ENCODE data around the gene DNM2. TPM values are rescaled to one million over a fixed set of nuclear protein-coding genes. Genes with fewer than 3 reads are reported as not detected.

The DNM2 gene
- total RNA-seq, 1 experiment from 2014 or later = 131 TPM

DNA sequence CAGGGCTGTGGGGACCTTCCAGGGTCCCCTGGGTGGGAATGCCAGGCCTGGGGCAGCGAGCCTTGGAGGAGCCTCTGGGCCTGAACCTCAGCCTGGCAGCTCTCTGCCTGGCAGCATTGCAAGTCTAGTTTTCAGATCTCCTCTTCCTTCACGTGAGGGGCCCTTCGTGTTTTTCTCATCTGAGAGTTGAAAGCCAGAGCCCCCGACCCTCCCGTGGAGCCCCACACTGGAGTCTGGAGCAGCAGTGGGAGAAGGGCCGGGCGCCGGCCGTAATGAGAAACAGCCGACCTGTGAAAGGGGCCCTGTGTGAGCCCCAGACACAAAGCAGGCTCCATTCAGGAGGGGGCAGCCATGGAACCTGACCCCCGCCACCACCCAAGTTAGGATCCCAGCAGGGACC, 98.8 kb downstream of the DNM2 start:
- Mint-ChIP-seq H3K27ac (peak overlapping the region; percentile 53; the same call in 1 of the 2 replicates), H3K4me3 (no peak overlapping the region), H3K27me3 (ENCODE audit: low read depth) (no peaks in the 10 kb centered on the region; the same call in 1 of the 2 replicates), H3K4me1 (no peaks in the 10 kb centered on the region), H3K36me3 (peaks cover 27% of the 10 kb centered on the region), H3K9me3 (no peaks in the 10 kb centered on the region)
- POLR2A ChIA-PET = no interaction called here
- TF ChIP-seq, protein P1, sequence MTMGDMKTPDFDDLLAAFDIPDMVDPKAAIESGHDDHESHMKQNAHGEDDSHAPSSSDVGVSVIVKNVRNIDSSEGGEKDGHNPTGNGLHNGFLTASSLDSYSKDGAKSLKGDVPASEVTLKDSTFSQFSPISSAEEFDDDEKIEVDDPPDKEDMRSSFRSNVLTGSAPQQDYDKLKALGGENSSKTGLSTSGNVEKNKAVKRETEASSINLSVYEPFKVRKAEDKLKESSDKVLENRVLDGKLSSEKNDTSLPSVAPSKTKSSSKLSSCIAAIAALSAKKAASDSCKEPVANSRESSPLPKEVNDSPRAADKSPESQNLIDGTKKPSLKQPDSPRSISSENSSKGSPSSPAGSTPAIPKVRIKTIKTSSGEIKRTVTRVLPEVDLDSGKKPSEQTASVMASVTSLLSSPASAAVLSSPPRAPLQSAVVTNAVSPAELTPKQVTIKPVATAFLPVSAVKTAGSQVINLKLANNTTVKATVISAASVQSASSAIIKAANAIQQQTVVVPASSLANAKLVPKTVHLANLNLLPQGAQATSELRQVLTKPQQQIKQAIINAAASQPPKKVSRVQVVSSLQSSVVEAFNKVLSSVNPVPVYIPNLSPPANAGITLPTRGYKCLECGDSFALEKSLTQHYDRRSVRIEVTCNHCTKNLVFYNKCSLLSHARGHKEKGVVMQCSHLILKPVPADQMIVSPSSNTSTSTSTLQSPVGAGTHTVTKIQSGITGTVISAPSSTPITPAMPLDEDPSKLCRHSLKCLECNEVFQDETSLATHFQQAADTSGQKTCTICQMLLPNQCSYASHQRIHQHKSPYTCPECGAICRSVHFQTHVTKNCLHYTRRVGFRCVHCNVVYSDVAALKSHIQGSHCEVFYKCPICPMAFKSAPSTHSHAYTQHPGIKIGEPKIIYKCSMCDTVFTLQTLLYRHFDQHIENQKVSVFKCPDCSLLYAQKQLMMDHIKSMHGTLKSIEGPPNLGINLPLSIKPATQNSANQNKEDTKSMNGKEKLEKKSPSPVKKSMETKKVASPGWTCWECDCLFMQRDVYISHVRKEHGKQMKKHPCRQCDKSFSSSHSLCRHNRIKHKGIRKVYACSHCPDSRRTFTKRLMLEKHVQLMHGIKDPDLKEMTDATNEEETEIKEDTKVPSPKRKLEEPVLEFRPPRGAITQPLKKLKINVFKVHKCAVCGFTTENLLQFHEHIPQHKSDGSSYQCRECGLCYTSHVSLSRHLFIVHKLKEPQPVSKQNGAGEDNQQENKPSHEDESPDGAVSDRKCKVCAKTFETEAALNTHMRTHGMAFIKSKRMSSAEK (CRISPR knock-in tag; IDR thresholded peaks at IDR 0.05; ENCODE audit: borderline replicate concordance) = no peak
- TF ChIP-seq, protein P2, sequence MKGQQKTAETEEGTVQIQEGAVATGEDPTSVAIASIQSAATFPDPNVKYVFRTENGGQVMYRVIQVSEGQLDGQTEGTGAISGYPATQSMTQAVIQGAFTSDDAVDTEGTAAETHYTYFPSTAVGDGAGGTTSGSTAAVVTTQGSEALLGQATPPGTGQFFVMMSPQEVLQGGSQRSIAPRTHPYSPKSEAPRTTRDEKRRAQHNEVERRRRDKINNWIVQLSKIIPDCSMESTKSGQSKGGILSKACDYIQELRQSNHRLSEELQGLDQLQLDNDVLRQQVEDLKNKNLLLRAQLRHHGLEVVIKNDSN (CRISPR knock-in tag; IDR thresholded peaks at IDR 0.05) = no peak
- TF ChIP-seq HMGA2 (CRISPR knock-in tag; IDR thresholded peaks at IDR 0.05) (no peak), HMGXB4 (CRISPR knock-in tag; IDR thresholded peaks at IDR 0.05) (no peak), ZNF121 (CRISPR knock-in tag; IDR thresholded peaks at IDR 0.05) (no peak), EMX1 (CRISPR knock-in tag; IDR thresholded peaks at IDR 0.05) (no peak), ZNF281 (CRISPR knock-in tag; IDR thresholded peaks at IDR 0.05) (no peak), SP1 (CRISPR knock-in tag; conservative IDR thresholded peaks at IDR 0.05) (no peak), GTF2I (CRISPR knock-in tag; conservative IDR thresholded peaks at IDR 0.05) (no peak), FOXK1 (CRISPR knock-in tag; IDR thresholded peaks at IDR 0.05) (no peak), ZNF219 (CRISPR knock-in tag; IDR thresholded peaks at IDR 0.05; ENCODE audit: borderline replicate concordance) (no peak), NFYB (CRISPR knock-in tag; conservative IDR thresholded peaks at IDR 0.05; ENCODE audit: low read depth) (no peak), ZNF671 (CRISPR knock-in tag; IDR thresholded peaks at IDR 0.05) (no peak), E2F4 (CRISPR knock-in tag; IDR thresholded peaks at IDR 0.05; ENCODE audit: borderline replicate concordance, low read depth) (no peak), GRHL2 (CRISPR knock-in tag; IDR thresholded peaks at IDR 0.05; ENCODE audit: insufficient replicate concordance, severe bottlenecking) (no peak)
- TF ChIP-seq, protein P3, sequence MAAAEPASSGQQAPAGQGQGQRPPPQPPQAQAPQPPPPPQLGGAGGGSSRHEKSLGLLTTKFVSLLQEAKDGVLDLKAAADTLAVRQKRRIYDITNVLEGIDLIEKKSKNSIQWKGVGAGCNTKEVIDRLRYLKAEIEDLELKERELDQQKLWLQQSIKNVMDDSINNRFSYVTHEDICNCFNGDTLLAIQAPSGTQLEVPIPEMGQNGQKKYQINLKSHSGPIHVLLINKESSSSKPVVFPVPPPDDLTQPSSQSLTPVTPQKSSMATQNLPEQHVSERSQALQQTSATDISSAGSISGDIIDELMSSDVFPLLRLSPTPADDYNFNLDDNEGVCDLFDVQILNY (CRISPR knock-in tag; IDR thresholded peaks at IDR 0.05) = no peak
- TF ChIP-seq, protein P4, sequence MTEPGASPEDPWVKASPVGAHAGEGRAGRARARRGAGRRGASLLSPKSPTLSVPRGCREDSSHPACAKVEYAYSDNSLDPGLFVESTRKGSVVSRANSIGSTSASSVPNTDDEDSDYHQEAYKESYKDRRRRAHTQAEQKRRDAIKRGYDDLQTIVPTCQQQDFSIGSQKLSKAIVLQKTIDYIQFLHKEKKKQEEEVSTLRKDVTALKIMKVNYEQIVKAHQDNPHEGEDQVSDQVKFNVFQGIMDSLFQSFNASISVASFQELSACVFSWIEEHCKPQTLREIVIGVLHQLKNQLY (CRISPR knock-in tag; IDR thresholded peaks at IDR 0.05) = no peak
- TF ChIP-seq, protein P5, sequence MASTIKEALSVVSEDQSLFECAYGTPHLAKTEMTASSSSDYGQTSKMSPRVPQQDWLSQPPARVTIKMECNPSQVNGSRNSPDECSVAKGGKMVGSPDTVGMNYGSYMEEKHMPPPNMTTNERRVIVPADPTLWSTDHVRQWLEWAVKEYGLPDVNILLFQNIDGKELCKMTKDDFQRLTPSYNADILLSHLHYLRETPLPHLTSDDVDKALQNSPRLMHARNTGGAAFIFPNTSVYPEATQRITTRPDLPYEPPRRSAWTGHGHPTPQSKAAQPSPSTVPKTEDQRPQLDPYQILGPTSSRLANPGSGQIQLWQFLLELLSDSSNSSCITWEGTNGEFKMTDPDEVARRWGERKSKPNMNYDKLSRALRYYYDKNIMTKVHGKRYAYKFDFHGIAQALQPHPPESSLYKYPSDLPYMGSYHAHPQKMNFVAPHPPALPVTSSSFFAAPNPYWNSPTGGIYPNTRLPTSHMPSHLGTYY (CRISPR knock-in tag; IDR thresholded peaks at IDR 0.05) = no peak
- TF ChIP-seq, protein P6, sequence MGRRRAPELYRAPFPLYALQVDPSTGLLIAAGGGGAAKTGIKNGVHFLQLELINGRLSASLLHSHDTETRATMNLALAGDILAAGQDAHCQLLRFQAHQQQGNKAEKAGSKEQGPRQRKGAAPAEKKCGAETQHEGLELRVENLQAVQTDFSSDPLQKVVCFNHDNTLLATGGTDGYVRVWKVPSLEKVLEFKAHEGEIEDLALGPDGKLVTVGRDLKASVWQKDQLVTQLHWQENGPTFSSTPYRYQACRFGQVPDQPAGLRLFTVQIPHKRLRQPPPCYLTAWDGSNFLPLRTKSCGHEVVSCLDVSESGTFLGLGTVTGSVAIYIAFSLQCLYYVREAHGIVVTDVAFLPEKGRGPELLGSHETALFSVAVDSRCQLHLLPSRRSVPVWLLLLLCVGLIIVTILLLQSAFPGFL (CRISPR knock-in tag; IDR thresholded peaks at IDR 0.05; ENCODE audit: borderline replicate concordance) = no peak
- TF ChIP-seq, protein P7, sequence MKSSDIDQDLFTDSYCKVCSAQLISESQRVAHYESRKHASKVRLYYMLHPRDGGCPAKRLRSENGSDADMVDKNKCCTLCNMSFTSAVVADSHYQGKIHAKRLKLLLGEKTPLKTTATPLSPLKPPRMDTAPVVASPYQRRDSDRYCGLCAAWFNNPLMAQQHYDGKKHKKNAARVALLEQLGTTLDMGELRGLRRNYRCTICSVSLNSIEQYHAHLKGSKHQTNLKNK (CRISPR knock-in tag; IDR thresholded peaks at IDR 0.05) = no peak
- DNase-seq (ENCODE audit: low spot score) (no peak), ATAC-seq (no peak)
- CTCF ChIA-PET = no interaction called here

Data from WTC11 (cell line).